C4-2B (cell line): Measurements from ENCODE around the gene RAB3A.

Experiments
- H3K27ac ChIP-seq: fragments of 450-650 bp; 2 replicates; pipeline ENCODE4 v1.5.1; 2017
- CTCF ChIP-seq: fragments of 450-650 bp; conservative IDR thresholded peaks from 2 replicates; pipeline ENCODE4 v1.5.1; 2017; ENCODE audit warnings: mild to moderate bottlenecking
- ZFX ChIP-seq: fragments of 450-650 bp; IDR thresholded peaks from 2 replicates; pipeline ENCODE4 v1.6.1; 2017

RAB3A gene

DNA sequence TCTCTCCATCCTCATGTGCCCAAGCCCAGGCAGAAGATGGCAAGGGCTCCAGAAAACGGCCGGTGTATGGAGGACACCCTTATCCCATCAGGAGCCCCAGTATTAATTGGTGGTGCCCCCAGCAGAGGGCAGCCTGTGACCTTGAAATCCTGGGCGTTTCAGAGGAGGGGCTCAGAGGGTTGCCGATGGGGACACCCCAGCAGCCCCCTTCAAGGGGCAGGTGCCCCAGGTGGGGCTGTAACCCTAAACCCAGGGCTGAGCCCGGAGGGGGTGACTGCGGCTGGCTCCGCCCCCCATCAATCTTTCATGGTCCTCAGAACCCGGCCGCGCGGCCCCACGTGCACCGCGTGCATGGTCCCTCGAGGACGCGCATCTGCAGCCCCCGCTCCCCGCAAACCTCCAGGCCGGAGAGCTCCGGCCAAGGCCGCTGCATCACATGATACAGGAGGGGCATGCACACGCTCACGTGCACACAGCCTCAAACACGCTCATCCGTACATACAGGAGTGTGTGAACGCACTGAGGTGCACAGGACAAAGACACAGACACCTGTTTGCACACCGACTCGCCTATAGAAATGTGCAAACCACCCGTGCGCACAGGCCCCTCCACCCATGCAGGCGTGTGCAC is 949 bp downstream of the RAB3A start:
- H3K27ac ChIP-seq = peak overlapping the region; percentile 86
- TF ChIP-seq CTCF (no peak; the same call in 1 of the 2 replicates), ZFX (no peak)

DNA sequence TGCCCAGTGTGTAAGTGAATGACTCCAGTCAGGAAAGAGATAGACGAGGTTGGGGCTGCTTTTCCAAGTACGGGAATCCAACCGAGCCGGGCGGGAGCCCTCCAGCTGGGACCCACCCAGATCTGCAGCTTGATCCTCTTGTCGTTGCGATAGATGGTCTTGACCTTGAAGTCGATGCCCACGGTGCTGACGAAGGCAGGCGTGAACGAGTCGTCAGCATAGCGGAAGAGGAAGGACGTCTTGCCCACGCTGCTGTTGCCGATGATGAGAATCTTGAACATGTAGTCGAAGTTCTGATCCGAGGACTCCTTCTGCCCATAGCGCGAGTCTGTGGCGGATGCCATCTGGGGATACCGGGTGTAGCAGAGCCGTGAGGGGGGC is 1.5 kb downstream of the RAB3A start:
- TF ChIP-seq CTCF (no peak), ZFX (no peak)
- peak overlapping the region; percentile 86 for H3K27ac ChIP-seq

DNA sequence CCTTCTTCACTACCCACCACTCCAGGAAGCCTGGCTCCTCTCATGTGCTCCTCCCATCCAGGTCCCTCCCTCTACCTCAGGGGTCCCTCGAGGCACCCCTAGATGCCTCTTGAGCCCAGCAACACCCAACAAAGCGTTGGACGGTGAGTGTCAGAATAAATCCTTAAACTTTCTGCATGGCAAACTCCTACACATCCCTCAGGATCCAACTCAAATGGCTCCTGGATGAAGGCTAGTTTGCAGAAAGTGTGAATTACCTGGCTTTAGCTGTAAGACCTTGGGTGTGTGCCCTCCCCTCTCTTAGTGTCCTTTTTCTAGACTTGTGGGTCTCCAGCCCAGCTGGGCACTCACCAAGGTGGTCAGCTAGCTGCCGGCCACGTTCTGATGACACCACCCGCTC is 5.5 kb downstream of the RAB3A start:
- no peak overlapping the region for H3K27ac ChIP-seq
- TF ChIP-seq ZFX (no peak), CTCF (no peak)

DNA sequence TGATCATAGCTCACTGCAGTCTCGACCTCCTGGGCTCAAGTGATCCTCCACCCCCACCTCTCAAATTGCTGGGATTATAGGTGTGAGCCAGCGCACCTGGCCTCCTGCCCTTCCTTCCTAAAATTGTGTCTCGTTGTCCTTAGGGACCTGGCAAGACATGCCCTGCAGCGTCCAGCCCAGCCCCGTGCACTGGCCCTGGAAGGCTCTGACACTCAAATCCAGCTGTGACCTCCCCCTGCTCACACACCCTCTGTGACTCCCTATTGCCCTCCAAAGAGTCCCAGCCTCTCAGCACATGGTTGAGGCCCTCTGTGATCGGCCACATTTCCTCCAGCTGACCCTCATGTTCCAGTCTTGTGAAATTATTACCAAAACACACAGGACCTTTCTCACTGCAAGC is 5.9 kb downstream of the RAB3A start:
- no peak overlapping the region for H3K27ac ChIP-seq
- no peak for TF ChIP-seq CTCF
- TF ChIP-seq ZFX = no peak

GRCh38 chr19:18197306-18197705 is 6.5 kb downstream of the RAB3A start:
- no peak for TF ChIP-seq ZFX
- TF ChIP-seq CTCF = no peak
- no peak overlapping the region for H3K27ac ChIP-seq

DNA sequence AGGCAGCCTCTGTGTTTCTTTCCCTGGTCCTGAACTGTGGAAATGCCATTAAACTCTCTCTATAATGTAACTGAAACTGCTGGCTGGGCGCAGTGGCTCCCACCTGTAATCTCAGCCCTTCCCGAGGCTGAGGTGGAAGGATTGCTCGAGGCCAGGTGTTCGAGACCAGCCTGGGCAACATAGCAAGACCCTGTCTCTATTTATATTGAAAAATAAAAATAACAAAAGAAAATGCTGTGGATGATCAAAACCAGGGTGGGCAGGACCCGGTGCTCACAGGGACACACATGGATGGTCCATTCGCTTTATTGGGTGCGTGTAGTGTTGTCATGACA is 7.4 kb downstream of the RAB3A start:
- TF ChIP-seq ZFX (no peak), CTCF (no peak)
- H3K27ac ChIP-seq = no peak overlapping the region

GRCh38 chr19:18194554-18195238 is 9.1 kb downstream of the RAB3A start:
- TF ChIP-seq ZFX (no peak), CTCF (no peak)
- no peak overlapping the region; the same call in 1 of the 2 replicates for H3K27ac ChIP-seq
